BLaER1 treated with 17β-estradiol and CSF1 and Interleukin-3, amounts not matched to agents 10 nM and 100 nM (cell line): Measurements from ENCODE around the gene FKBP15.

Experiments
- H3K27ac ChIP-seq, 11 experiments: shearing (Covaris generic); formaldehyde crosslinking; 2 replicates each; pipeline ENCODE4 v1.8.1; 2022
- H3K27me3 ChIP-seq, 11 experiments: shearing (Covaris generic); formaldehyde crosslinking; 2 replicates each; pipeline ENCODE4 v1.8.1; 2022
- H3K36me3 ChIP-seq, 11 experiments: shearing (Covaris generic); formaldehyde crosslinking; 2 replicates each; pipeline ENCODE4 v1.8.1; 2022
- H3K4me1 ChIP-seq, 10 experiments: shearing (Covaris generic); formaldehyde crosslinking; 2 replicates each; pipeline ENCODE4 v1.8.1; 2022
- H3K4me2 ChIP-seq, 11 experiments: shearing (Covaris generic); formaldehyde crosslinking; 2 replicates each; pipeline ENCODE4 v1.8.1; 2022
- H3K4me3 ChIP-seq, 10 experiments: shearing (Covaris generic); formaldehyde crosslinking; 2 replicates each; pipeline ENCODE4 v1.8.1; 2022
- H3K9ac ChIP-seq, 11 experiments: shearing (Covaris generic); formaldehyde crosslinking; 2 replicates each; pipeline ENCODE4 v1.8.1; 2022
- H3K9me3 ChIP-seq, 11 experiments: shearing (Covaris generic); formaldehyde crosslinking; replicated peaks in 1 of 11; 2 replicates each; pipeline ENCODE4 v1.8.1; 2022
- H4K20me1 ChIP-seq, 11 experiments: shearing (Covaris generic); formaldehyde crosslinking; 2 replicates each; pipeline ENCODE4 v1.8.1; 2022
- Cebpa-rat ChIP-seq, 11 experiments: shearing (Covaris generic); IDR thresholded peaks; 2 replicates each; pipeline ENCODE4 v1.8.1; 2022

Gene FKBP15

GRCh38 chr9:113205861-113206260 is 15.2 kb downstream of the FKBP15 start:
- Histone ChIP-seq H3K27me3 (no peaks in the 10 kb centered on the region), H3K36me3 (peaks cover 95 to 100% (median 100%) of the 10 kb centered on the region in 11 experiments), H3K4me1 (peaks cover 0 to 71% (median 14%) of the 10 kb centered on the region in 10 experiments; a peak in 11 of 20 replicates), H3K9ac (no peak overlapping the region), H3K4me3 (peak overlapping the region in 2 of 10 experiments; percentile 26 to 32; a peak in 1 of 20 replicates), H3K4me2 (peak overlapping the region in 5 of 11 experiments; percentile 20 to 77 (median 67); a peak in 11 of 22 replicates), H3K27ac (peak overlapping the region in 5 of 11 experiments; percentile 35 to 72 (median 47); a peak in 7 of 22 replicates), H3K9me3 (no peaks in the 10 kb centered on the region), H4K20me1 (peaks cover 0 to 25% (median 0%) of the 10 kb centered on the region in 11 experiments; a peak in 8 of 22 replicates)
- TF ChIP-seq Cebpa-rat (IDR thresholded peaks at IDR 0.05): peak in 1 of 11 experiments; percentile 9; a peak in 1 of 22 replicates

- H3K9ac ChIP-seq: no peak overlapping the region
- no peaks in the 10 kb centered on the region for H3K9me3 ChIP-seq
- no peak for TF ChIP-seq Cebpa-rat (IDR thresholded peaks at IDR 0.05)
- H3K4me1 ChIP-seq: peaks cover 0 to 66% (median 14%) of the 10 kb centered on the region in 10 experiments; a peak in 11 of 20 replicates
- H3K27me3 ChIP-seq: no peaks in the 10 kb centered on the region
- H4K20me1 ChIP-seq: peaks cover 0 to 24% (median 0%) of the 10 kb centered on the region in 11 experiments; a peak in 7 of 22 replicates
- H3K36me3 ChIP-seq: peaks cover 95 to 100% (median 100%) of the 10 kb centered on the region in 11 experiments
- peak overlapping the region in 5 of 11 experiments; percentile 35 to 72 (median 47); a peak in 7 of 22 replicates for H3K27ac ChIP-seq
- H3K4me2 ChIP-seq: peak overlapping the region in 5 of 11 experiments; percentile 20 to 77 (median 67); a peak in 9 of 22 replicates
- H3K4me3 ChIP-seq: peak overlapping the region in 2 of 10 experiments; percentile 26 to 32; a peak in 1 of 20 replicates
Measured at GRCh38 chr9:113205432-113205831, 15.6 kb downstream of the FKBP15 start.

- peaks cover 0 to 72% (median 0%) of the 10 kb centered on the region in 11 experiments; a peak in 5 of 22 replicates for H4K20me1 ChIP-seq
- H3K27me3 ChIP-seq: no peaks in the 10 kb centered on the region
- H3K9me3 ChIP-seq: no peaks in the 10 kb centered on the region
- H3K36me3 ChIP-seq: peaks cover 87 to 100% (median 99%) of the 10 kb centered on the region in 11 experiments
- no peak overlapping the region for H3K4me3 ChIP-seq
- no peak overlapping the region for H3K4me2 ChIP-seq
- no peak overlapping the region for H3K9ac ChIP-seq
- no peak for TF ChIP-seq Cebpa-rat (IDR thresholded peaks at IDR 0.05)
- no peak overlapping the region for H3K27ac ChIP-seq
- H3K4me1 ChIP-seq: peaks cover 0 to 21% (median 0%) of the 10 kb centered on the region in 10 experiments; a peak in 7 of 20 replicates
Measured at GRCh38 chr9:113199683-113200329, 21.3 kb downstream of the FKBP15 start.

- peaks cover 72 to 95% (median 80%) of the 10 kb centered on the region in 11 experiments for H3K36me3 ChIP-seq
- peak overlapping the region in 2 of 11 experiments; percentile 6; a peak in 2 of 22 replicates for H3K27ac ChIP-seq
- no peaks in the 10 kb centered on the region for H3K27me3 ChIP-seq
- peaks cover 0 to 49% (median 0%) of the 10 kb centered on the region in 11 experiments; a peak in 5 of 22 replicates for H4K20me1 ChIP-seq
- no peaks in the 10 kb centered on the region for H3K9me3 ChIP-seq
- peak overlapping the region in 3 of 11 experiments; percentile 17 to 98 (median 86); a peak in 5 of 22 replicates for H3K4me2 ChIP-seq
- peaks cover 0 to 67% (median 16%) of the 10 kb centered on the region in 10 experiments; a peak in 15 of 20 replicates for H3K4me1 ChIP-seq
- no peak for TF ChIP-seq Cebpa-rat (IDR thresholded peaks at IDR 0.05)
- H3K9ac ChIP-seq: peak overlapping the region in 2 of 11 experiments; percentile 51 to 52; a peak in 2 of 22 replicates
- peak overlapping the region in 2 of 10 experiments; percentile 24 to 26; a peak in 2 of 20 replicates for H3K4me3 ChIP-seq
Measured at GRCh38 chr9:113192455-113192854, 28.6 kb downstream of the FKBP15 start.

GRCh38 chr9:113187929-113188595 is 33.0 kb downstream of the FKBP15 start:
- H3K4me2 ChIP-seq: peak overlapping the region in 9 of 11 experiments; percentile 2 to 98 (median 82); a peak in 17 of 22 replicates

GRCh38 chr9:113186137-113186755 is 34.8 kb downstream of the FKBP15 start:
- Histone ChIP-seq H3K4me1 (peaks cover 0 to 75% (median 22%) of the 10 kb centered on the region in 10 experiments; a peak in 15 of 20 replicates), H3K36me3 (peaks cover 80 to 95% (median 93%) of the 10 kb centered on the region in 11 experiments), H3K4me3 (peak overlapping the region in 3 of 10 experiments; percentile 56 to 70 (median 63); a peak in 6 of 20 replicates), H4K20me1 (no peaks in the 10 kb centered on the region; a peak in 2 of 22 replicates), H3K27me3 (no peaks in the 10 kb centered on the region), H3K9ac (peak overlapping the region in 5 of 11 experiments; percentile 1 to 90 (median 79); a peak in 5 of 22 replicates), H3K4me2 (peak overlapping the region in 4 of 11 experiments; percentile 82 to 98 (median 95); a peak in 7 of 22 replicates), H3K9me3 (no peaks in the 10 kb centered on the region), H3K27ac (peak overlapping the region in 8 of 11 experiments; percentile 59 to 97 (median 88); a peak in 15 of 22 replicates)
- no peak for TF ChIP-seq Cebpa-rat (IDR thresholded peaks at IDR 0.05)

More at GRCh38 chr9:113187929-113188595, 33.0 kb downstream of the FKBP15 start:
- H3K4me1 ChIP-seq: peaks cover 0 to 84% (median 22%) of the 10 kb centered on the region in 10 experiments; a peak in 15 of 20 replicates
- H3K4me3 ChIP-seq: peak overlapping the region in 6 of 10 experiments; percentile 3 to 70 (median 60); a peak in 9 of 20 replicates
- H3K27ac ChIP-seq: peak overlapping the region in 10 of 11 experiments; percentile 44 to 97 (median 84); a peak in 18 of 22 replicates
- TF ChIP-seq Cebpa-rat (IDR thresholded peaks at IDR 0.05): peak in 8 of 11 experiments; percentile 41 to 92 (median 78); a peak in 13 of 22 replicates
- H3K9ac ChIP-seq: peak overlapping the region in 8 of 11 experiments; percentile 44 to 90 (median 76); a peak in 16 of 22 replicates
- H3K36me3 ChIP-seq: peaks cover 78 to 95% (median 92%) of the 10 kb centered on the region in 11 experiments
- H4K20me1 ChIP-seq: peaks cover 0 to 14% (median 0%) of the 10 kb centered on the region in 11 experiments; a peak in 3 of 22 replicates
- no peaks in the 10 kb centered on the region for H3K27me3 ChIP-seq
- H3K9me3 ChIP-seq: no peaks in the 10 kb centered on the region

- TF ChIP-seq Cebpa-rat (IDR thresholded peaks at IDR 0.05): no peak
- Histone ChIP-seq H3K4me2 (peak overlapping the region in 3 of 11 experiments; percentile 92 to 98 (median 98); a peak in 6 of 22 replicates), H3K4me3 (peak overlapping the region in 3 of 10 experiments; percentile 15 to 70 (median 63); a peak in 2 of 20 replicates), H3K36me3 (peaks cover 80 to 95% (median 93%) of the 10 kb centered on the region in 11 experiments), H3K9ac (peak overlapping the region in 1 of 11 experiments; percentile 36; a peak in 2 of 22 replicates), H3K9me3 (no peaks in the 10 kb centered on the region), H3K4me1 (peaks cover 0 to 65% (median 22%) of the 10 kb centered on the region in 10 experiments; a peak in 15 of 20 replicates), H3K27me3 (no peaks in the 10 kb centered on the region), H4K20me1 (no peaks in the 10 kb centered on the region; a peak in 2 of 22 replicates), H3K27ac (peak overlapping the region in 5 of 11 experiments; percentile 20 to 97 (median 89); a peak in 8 of 22 replicates)
Measured at GRCh38 chr9:113185271-113185670, 35.8 kb downstream of the FKBP15 start.
